HFFc6 (cell line): ENCODE data around the gene IKBKG. TPM values are rescaled to one million over a fixed set of nuclear protein-coding genes. Genes with fewer than 3 reads are reported as not detected.
A peak's percentile ranks its signal among the peaks of the same experiment; 100 is the strongest.

Experiments used
- DNase-seq: peaks from one replicate; pipeline ENCODE4 v3.0.0-alpha.2; 2018
- H3K27ac Mint-ChIP-seq: 2 replicates; pipeline ENCODE4 v1.8.0; 2020; ENCODE audit warnings: mild to moderate bottlenecking, mixed read lengths
- H3K27me3 Mint-ChIP-seq: 2 replicates; pipeline ENCODE4 v1.8.0; 2021; ENCODE audit warnings: mild to moderate bottlenecking, moderate library complexity, mixed read lengths; ENCODE audit not compliant: insufficient read depth
- H3K36me3 Mint-ChIP-seq: 2 replicates; pipeline ENCODE4 v1.8.0; 2021; ENCODE audit warnings: low read depth, mixed read lengths
- H3K4me1 Mint-ChIP-seq: 2 replicates; pipeline ENCODE4 v1.8.0; 2020; ENCODE audit warnings: low read depth, mixed read lengths
- H3K4me3 Mint-ChIP-seq: 2 replicates; pipeline ENCODE4 v1.8.0; 2020; ENCODE audit warnings: mild to moderate bottlenecking, moderate library complexity, mixed read lengths
- H3K9me3 Mint-ChIP-seq: 2 replicates; pipeline ENCODE4 v1.8.0; 2020; ENCODE audit warnings: mild to moderate bottlenecking, mixed read lengths
- total RNA-seq, 6 experiments: library from RNA; stranded (reverse); fragmentation: NEBNext Ultra II Directional; extraction: Animal tissue kit (Norgen Biotek cat#: 25700); gene quantifications; 2 replicates in 1 of 6; 3 replicates in 5 of 6; pipeline ENCODE4 v1.2.3, GENCODE V29; 2021
- TF ChIP-seq, protein P1 (sequence below): fragments of 200-600 bp; sonication (generic); IDR thresholded peaks from 2 replicates; pipeline ENCODE4 v1.5.0; 2021; ENCODE audit warnings: antibody characterized with exemption, mild to moderate bottlenecking

The IKBKG gene
- total RNA-seq, 6 experiments from 2014 or later, result 32.5 to 38.9 (median 37.5) TPM

DNA sequence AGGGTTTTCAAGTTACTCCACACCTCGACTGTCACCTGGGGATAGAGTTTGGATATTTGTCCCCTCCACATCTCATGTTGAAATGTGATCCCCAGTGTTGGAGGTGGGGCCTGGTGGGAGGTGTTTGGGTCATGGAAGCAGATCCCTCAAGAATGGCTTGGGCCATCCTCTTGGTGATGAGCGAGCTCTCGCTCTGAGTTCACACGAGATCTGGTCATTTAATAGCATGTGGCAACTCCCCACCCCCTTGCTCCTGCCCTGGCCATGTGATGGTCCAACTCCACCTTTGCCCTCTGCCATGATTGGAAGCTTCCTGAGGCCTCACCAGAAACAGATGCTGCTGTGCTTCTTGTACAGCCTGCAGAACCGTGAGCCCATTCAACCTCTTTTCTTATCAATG lies 45.8 kb downstream of the IKBKG start:
- no peak overlapping the region for H3K27ac Mint-ChIP-seq
- no peak overlapping the region for H3K4me3 Mint-ChIP-seq
- TF ChIP-seq, protein P1, sequence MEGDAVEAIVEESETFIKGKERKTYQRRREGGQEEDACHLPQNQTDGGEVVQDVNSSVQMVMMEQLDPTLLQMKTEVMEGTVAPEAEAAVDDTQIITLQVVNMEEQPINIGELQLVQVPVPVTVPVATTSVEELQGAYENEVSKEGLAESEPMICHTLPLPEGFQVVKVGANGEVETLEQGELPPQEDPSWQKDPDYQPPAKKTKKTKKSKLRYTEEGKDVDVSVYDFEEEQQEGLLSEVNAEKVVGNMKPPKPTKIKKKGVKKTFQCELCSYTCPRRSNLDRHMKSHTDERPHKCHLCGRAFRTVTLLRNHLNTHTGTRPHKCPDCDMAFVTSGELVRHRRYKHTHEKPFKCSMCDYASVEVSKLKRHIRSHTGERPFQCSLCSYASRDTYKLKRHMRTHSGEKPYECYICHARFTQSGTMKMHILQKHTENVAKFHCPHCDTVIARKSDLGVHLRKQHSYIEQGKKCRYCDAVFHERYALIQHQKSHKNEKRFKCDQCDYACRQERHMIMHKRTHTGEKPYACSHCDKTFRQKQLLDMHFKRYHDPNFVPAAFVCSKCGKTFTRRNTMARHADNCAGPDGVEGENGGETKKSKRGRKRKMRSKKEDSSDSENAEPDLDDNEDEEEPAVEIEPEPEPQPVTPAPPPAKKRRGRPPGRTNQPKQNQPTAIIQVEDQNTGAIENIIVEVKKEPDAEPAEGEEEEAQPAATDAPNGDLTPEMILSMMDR, result no peak
- DNase-seq, result no peak
- H3K9me3 Mint-ChIP-seq, result no peaks in the 10 kb centered on the region
- peaks cover 15% of the 10 kb centered on the region for H3K4me1 Mint-ChIP-seq
- peaks cover 25% of the 10 kb centered on the region for H3K27me3 Mint-ChIP-seq
- no peaks in the 10 kb centered on the region for H3K36me3 Mint-ChIP-seq

DNA sequence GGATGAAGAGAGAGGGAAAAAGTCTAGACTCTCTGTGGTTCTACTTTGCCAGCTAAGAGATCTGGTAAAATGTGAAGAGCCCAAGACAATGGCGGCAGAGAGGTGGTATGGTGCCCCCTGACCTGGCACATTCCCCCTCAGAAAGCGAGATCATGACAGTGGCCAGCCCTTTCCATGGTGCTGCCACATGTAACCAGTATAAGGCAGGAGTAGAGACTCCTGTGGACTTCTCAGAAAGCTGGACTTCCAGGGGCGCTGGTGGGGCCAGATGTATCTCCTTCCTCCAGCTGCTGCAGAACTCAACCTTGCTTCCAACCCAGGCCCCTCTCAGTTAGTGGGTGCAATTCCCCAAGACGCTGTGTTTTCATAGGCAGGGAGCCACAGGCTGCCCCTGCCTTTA lies 47.1 kb downstream of the IKBKG start:
- H3K4me1 Mint-ChIP-seq, result peaks cover 15% of the 10 kb centered on the region
- no peak overlapping the region for H3K27ac Mint-ChIP-seq
- no peak for DNase-seq
- H3K27me3 Mint-ChIP-seq, result peaks cover 26% of the 10 kb centered on the region
- H3K9me3 Mint-ChIP-seq, result no peaks in the 10 kb centered on the region
- no peaks in the 10 kb centered on the region for H3K36me3 Mint-ChIP-seq
- H3K4me3 Mint-ChIP-seq, result no peak overlapping the region
- TF ChIP-seq, protein P1, result no peak

DNA sequence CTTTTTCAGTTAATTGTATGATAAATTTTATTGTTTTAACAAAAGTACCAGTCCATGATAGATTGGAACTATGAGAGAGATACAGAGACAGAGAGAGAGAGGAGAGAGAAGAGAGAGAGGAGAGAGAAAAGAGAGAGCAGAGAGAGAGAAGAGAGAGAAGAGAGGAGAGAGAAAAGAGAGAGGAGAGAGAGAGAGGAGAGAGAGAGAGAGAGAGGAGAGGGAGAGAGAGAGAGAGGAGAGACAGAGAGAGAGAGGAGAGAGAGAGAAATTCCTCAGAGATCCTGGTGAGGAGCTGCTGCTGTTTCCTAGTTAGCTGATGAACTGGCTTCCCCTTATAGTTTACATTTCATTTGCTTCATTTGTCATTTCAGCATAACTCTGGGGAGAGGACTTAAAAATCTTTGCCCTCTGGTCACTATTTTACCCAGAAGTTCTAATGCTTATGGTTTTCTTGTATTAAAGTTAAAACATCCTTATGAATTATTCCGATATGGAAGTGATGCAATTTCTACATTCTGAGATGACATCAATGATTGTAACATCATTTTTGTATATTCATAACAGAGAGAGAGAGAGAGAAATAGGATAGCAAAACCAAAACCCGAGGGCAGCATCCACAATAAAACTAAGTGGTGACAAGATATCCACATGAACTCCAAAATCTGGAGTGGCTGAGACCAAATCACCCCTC lies 48.3 kb downstream of the IKBKG start:
- Mint-ChIP-seq H3K9me3 (no peaks in the 10 kb centered on the region), H3K27ac (no peak overlapping the region), H3K4me1 (peaks cover 27% of the 10 kb centered on the region), H3K27me3 (peaks cover 28% of the 10 kb centered on the region), H3K36me3 (no peaks in the 10 kb centered on the region), H3K4me3 (no peak overlapping the region)
- TF ChIP-seq, protein P1, result no peak
- no peak for DNase-seq

DNA sequence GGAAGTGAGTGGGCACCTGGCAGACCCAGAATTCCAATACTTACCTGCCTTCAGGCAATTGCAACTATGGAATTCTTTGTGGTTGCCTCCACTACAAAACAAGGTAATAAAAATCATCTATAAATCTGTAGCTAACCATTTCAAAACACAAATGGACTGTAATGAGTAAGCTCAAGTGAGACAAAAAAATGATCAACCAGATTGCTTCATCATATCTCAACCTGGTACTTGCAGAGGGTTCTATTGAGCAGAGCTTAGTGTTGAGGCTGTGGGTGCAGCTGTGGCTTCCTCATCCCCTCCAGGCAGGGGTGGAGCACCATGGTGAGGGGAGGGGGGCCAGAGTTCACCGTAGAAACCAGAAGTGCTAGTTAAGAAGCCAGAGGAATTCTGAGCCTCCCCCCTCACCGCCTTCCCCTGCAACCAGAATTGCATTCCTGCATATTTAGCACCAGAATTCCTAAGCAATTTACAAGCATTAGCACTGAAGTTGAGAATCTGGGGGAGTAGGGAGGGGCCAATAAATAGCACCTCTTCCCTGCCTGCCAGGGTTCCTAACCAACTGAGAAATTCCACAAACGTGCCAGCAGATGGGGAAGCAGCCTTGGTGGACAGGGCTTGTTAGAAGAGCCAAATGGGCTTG lies 49.0 kb downstream of the IKBKG start:
- peaks cover 28% of the 10 kb centered on the region for H3K27me3 Mint-ChIP-seq
- H3K27ac Mint-ChIP-seq, result no peak overlapping the region
- H3K9me3 Mint-ChIP-seq, result no peaks in the 10 kb centered on the region
- DNase-seq, result peak; percentile 32
- no peaks in the 10 kb centered on the region for H3K36me3 Mint-ChIP-seq
- H3K4me1 Mint-ChIP-seq, result peaks cover 32% of the 10 kb centered on the region
- no peak overlapping the region for H3K4me3 Mint-ChIP-seq
- TF ChIP-seq, protein P1, result no peak

DNA sequence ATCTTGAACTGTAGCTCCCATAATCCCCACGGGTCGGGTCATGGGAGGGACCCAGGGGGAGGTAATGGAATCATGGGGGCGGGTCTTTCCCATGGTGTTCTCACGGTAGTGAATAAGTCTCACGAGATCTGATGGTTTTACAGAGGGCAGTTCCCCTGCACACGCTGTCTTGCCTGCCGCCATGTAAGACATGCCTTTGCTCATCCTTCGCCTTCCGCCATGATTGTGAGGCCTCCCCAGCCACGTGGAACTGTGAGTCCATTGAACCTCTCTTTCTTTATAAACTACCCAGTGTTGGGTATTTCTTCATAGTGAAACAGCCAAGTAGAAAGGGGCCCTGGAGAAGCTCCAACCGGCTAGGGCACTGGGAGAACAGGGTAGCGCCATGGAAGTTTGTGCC lies 49.8 kb downstream of the IKBKG start:
- no peaks in the 10 kb centered on the region for H3K9me3 Mint-ChIP-seq
- TF ChIP-seq, protein P1, result no peak
- DNase-seq, result no peak
- peaks cover 32% of the 10 kb centered on the region for H3K4me1 Mint-ChIP-seq
- H3K27me3 Mint-ChIP-seq, result peaks cover 27% of the 10 kb centered on the region
- no peak overlapping the region for H3K27ac Mint-ChIP-seq
- no peak overlapping the region for H3K4me3 Mint-ChIP-seq
- no peaks in the 10 kb centered on the region for H3K36me3 Mint-ChIP-seq
